HG03439 (cell line): Measurements from ENCODE around the gene UNC93B1.
"Not testable (repeated sequence)": the region's sequence is repeated elsewhere in the genome, so short reads cannot be mapped to it uniquely, and the experiment has no call there.

Source experiments
- ATAC-seq: cut with Tn5 transposase; IDR thresholded peaks from one replicate; pipeline ENCODE4 v1.9.1; 2021; ENCODE audit warnings: mild to moderate bottlenecking, moderate library complexity; ENCODE audit not compliant: unreplicated experiment

The UNC93B1 gene

DNA sequence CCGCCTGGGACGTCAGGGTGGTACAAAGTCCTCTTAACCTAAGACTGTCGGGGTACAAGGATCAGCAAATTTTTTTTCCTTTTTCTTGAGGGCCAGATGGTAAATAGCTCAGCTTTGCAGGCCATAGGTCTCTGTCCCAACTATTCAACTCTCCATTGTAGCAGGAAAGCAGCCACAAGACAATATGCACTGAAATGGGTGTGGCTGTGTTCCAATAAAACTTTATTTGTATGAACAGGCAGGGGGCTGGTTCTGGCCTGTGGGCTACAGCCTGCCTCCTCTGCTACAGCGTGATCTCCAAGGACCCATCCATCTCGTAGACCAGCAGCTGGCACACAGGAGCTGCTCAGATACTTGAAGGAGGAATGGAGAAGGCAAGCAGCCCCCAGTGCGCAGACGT lies 56.1 kb downstream of the UNC93B1 start:
- not testable (repeated sequence) for ATAC-seq

DNA sequence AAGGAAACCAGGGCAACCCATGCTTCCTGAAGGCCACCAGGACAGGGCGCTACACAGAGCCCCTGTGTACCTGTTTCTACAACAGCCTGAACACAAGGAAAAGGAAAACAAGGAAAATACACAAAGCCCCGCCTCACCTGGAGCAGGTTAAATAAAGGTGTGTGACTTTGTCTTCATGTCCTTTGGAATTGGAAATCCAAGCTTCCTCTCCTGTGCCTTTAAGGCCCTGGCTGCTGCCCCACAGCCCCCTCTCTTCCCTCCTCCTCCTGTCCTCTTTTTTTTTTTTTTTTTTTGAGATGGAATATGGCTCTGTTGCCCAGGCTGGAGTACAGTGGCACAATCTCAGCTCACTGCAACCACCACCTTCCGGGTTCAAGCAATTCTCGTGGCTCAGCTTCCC lies 57.5 kb downstream of the UNC93B1 start:
- not testable (repeated sequence) for ATAC-seq

DNA sequence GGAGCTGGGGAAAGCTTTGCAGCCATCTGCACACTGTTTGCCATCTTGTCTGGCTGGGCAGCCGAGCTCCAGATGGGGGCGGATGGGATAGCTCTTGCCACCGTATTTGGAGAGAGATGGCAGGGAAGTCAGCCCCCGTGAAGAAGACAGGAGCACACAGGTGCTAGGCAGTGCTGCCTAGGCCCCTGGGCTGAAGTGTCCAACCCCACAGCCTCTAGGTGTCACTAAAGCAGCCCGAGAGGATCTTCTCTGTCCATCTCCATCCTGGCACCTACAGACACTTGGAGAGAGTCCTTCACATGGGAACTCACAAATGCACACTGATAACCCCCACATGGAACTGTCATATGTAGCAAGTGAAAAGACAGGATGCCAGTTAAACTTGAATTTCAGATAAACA lies 60.5 kb downstream of the UNC93B1 start:
- ATAC-seq: not testable (repeated sequence)
